ENCODE results near the gene IL15RA.

GRCh38 chr10:5996696-5997095 lies 19.4 kb upstream of the IL15RA start:
- TF ChIP-seq EZH2phosphoT487 (IDR thresholded peaks at IDR 0.05; ENCODE audit: insufficient read depth, low read depth) = no peak
- no peak for TF ChIP-seq EZH2 (IDR thresholded peaks at IDR 0.05; ENCODE audit: insufficient read depth, poor library complexity, severe bottlenecking)
